SH-SY5Y (cell line): ENCODE data around the gene ZFP1.

Experiments used
- GATA2 ChIP-seq: IDR thresholded peaks from 2 replicates; pipeline ENCODE4 v1.6.1; 2011; ENCODE audit warnings: mild to moderate bottlenecking, low read depth, low read length
- GATA3 ChIP-seq: IDR thresholded peaks from 2 replicates; pipeline ENCODE4 v1.6.1; 2011; ENCODE audit warnings: low read depth, mild to moderate bottlenecking, low read length, moderate library complexity

ZFP1 gene

GRCh38 chr16:75120253-75120652 is 28.1 kb upstream of the ZFP1 start:
- TF ChIP-seq GATA2 = no peak
- TF ChIP-seq GATA3 = no peak

- TF ChIP-seq GATA2 (no peak), GATA3 (no peak)
Observed at GRCh38 chr16:75121949-75122568, 26.3 kb upstream of the ZFP1 start.

- TF ChIP-seq GATA2 (no peak), GATA3 (no peak)
Observed at GRCh38 chr16:75122609-75123008, 25.7 kb upstream of the ZFP1 start.

GRCh38 chr16:75127713-75128415 is 20.5 kb upstream of the ZFP1 start:
- TF ChIP-seq GATA2 (no peak), GATA3 (no peak)

- no peak for TF ChIP-seq GATA2
- no peak for TF ChIP-seq GATA3
Observed at GRCh38 chr16:75130150-75130771, 18.1 kb upstream of the ZFP1 start.

DNA sequence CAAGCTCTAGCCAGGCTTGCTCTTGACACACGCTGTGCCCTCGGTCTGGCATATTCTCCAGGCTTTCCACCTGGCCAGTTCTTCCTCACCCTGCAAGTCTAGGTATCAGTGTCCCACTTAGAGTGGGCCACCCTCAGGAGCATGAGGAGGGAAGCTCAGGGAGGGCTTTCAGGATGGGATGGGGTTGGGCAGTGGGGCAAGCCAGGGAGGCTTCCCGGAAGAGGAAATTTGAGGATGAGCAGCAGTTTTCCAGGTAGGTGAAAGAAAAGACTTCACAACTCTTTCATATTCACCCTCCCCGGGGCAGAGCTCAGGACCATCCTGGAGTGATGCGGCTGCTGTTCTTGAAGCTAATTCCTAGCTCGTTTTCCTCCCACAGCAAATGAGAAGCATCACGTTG is 17.2 kb upstream of the ZFP1 start:
- no peak for TF ChIP-seq GATA3
- TF ChIP-seq GATA2 = no peak

- TF ChIP-seq GATA3 (no peak), GATA2 (no peak)
Observed at GRCh38 chr16:75138233-75138632, 10.1 kb upstream of the ZFP1 start.

GRCh38 chr16:75138636-75139035 is 9.7 kb upstream of the ZFP1 start:
- TF ChIP-seq GATA2 (no peak), GATA3 (no peak)

DNA sequence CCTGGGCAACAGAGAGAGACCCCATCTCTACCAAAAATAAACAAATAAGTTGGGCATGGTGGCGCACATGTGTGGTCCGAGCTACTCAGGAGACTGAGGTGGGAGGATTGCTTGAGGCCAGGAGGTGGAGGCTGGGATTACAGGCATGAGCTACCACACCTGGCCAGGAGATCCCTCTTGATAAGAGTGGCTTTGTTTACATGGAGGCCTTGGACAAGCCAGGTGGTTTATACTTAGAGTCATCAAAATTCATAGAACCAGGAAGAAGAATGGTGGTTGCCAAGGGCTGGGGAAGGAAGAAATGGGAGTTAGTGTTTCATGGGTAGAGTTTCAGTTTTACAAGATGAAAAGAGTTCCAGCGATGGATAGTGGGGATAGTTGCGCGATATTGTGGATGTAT is 8.8 kb upstream of the ZFP1 start:
- TF ChIP-seq GATA2 (no peak), GATA3 (no peak)

- TF ChIP-seq GATA2 = no peak
- no peak for TF ChIP-seq GATA3
Observed at GRCh38 chr16:75143941-75144340, 4.4 kb upstream of the ZFP1 start.

DNA sequence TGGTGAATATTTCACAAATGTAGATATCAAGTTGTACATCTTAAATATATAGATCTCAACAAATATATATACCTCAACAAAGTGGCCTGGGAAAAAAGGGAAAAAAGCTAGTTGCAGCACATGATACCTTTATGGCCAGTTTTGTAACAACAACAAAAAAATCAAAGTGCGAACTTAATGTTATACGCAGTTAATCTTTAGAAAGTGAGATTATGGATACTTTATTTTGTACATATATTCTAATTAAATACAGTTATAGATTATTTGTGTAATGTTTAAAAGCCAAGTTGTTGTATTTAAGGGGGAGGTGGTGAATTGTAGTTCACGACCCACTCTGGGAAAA is 385 bp upstream of the ZFP1 start:
- TF ChIP-seq GATA2 (no peak), GATA3 (no peak)

- TF ChIP-seq GATA3 (no peak), GATA2 (no peak)
Observed at GRCh38 chr16:75151798-75152197, 3.5 kb downstream of the ZFP1 start.

- TF ChIP-seq GATA2 = no peak
- TF ChIP-seq GATA3 = no peak
Observed at GRCh38 chr16:75152635-75153034, 4.3 kb downstream of the ZFP1 start.

DNA sequence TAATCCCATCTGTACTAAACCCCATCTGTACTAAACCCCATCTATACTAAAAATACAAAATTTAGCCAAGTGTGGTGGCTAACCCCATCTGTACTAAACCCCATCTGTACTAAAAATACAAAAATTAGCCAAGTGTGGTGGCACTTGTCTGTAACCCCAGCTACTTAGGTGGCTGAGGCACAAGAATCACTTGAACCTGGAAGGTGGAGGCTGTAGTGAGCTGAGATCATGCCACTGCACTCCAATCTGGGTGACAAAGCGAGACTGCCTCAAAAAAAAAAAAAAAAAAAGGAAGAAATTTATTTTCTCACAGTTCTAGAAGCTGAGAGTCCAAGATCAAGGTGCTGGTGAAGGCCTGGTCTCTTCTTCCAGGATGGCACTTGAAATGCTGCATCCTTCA is 12.1 kb downstream of the ZFP1 start:
- TF ChIP-seq GATA2 (no peak), GATA3 (no peak)

DNA sequence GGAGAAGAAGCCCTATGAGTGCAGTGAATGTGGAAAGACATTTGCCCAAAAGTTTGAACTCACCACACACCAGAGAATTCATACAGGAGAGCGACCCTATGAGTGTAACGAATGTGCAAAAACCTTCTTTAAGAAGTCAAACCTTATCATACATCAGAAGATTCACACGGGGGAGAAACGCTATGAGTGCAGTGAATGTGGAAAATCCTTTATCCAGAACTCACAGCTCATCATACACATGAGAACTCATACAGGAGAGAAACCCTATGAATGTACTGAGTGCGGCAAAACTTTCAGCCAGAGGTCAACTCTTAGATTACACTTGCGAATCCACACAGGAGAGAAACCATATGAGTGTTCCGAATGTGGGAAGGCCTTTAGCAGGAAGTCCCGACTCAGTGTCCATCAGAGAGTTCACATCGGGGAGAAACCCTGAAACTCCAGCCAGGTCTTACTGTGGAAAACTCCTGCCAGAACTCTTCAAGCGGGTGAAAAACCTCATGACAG is 21.6 kb downstream of the ZFP1 start:
- TF ChIP-seq GATA2 = no peak
- no peak for TF ChIP-seq GATA3
